Measurements from ENCODE around the gene RAPGEF2. TPM values are rescaled to one million over a fixed set of nuclear protein-coding genes. Genes with fewer than 3 reads are reported as not detected.
A peak's percentile ranks its signal among the peaks of the same experiment; 100 is the strongest.

Gene RAPGEF2
- total RNA-seq, 1 donor: 50.3 TPM

DNA sequence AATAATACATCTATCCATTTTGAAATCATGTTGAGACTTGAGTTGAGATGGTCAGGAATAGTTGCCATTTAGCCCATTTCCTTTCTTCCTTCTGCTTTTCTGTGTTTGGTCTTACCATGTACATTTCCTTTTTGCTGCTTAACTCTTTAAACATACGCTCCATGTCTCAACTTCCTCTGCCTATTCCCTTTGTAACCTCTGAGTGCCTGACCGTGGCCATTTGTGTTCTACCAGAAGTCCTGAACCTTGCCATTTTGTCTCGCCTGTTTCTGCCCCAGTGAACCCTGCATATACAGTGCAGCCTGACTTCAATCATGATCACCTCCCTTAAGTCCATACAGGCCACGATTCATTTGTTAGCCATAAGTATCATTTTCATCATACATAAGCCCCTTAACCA, 169.0 kb downstream of the RAPGEF2 start:
- Histone ChIP-seq H3K4me3 (ENCODE audit: insufficient read depth, low read length) (no peak overlapping the region), H3K79me2 (ENCODE audit: insufficient read depth, low read length) (peaks cover 3% of the 10 kb centered on the region), H3K4me2 (ENCODE audit: insufficient read depth, low read length) (no peak overlapping the region), H3K27ac (ENCODE audit: low read depth, low read length) (no peak overlapping the region), H3K4me1 (ENCODE audit: insufficient read depth, low read length) (peaks cover 35% of the 10 kb centered on the region), H2AFZ (ENCODE audit: low read length) (no peak overlapping the region), H3K9me3 (ENCODE audit: low read depth, low read length) (no peaks in the 10 kb centered on the region), H4K20me1 (ENCODE audit: insufficient read depth, low read length) (no peaks in the 10 kb centered on the region), H3K36me3 (ENCODE audit: insufficient read depth, low read length) (no peaks in the 10 kb centered on the region), H3K27me3 (ENCODE audit: insufficient read depth, low read length) (no peaks in the 10 kb centered on the region)
- no peak for DNase-seq (ENCODE audit: insufficient read length, low spot score, missing footprints)
- TF ChIP-seq, protein P1, sequence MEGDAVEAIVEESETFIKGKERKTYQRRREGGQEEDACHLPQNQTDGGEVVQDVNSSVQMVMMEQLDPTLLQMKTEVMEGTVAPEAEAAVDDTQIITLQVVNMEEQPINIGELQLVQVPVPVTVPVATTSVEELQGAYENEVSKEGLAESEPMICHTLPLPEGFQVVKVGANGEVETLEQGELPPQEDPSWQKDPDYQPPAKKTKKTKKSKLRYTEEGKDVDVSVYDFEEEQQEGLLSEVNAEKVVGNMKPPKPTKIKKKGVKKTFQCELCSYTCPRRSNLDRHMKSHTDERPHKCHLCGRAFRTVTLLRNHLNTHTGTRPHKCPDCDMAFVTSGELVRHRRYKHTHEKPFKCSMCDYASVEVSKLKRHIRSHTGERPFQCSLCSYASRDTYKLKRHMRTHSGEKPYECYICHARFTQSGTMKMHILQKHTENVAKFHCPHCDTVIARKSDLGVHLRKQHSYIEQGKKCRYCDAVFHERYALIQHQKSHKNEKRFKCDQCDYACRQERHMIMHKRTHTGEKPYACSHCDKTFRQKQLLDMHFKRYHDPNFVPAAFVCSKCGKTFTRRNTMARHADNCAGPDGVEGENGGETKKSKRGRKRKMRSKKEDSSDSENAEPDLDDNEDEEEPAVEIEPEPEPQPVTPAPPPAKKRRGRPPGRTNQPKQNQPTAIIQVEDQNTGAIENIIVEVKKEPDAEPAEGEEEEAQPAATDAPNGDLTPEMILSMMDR (IDR thresholded peaks at IDR 0.05; ENCODE audit: extremely low read depth, low read depth, low read length): no peak

DNA sequence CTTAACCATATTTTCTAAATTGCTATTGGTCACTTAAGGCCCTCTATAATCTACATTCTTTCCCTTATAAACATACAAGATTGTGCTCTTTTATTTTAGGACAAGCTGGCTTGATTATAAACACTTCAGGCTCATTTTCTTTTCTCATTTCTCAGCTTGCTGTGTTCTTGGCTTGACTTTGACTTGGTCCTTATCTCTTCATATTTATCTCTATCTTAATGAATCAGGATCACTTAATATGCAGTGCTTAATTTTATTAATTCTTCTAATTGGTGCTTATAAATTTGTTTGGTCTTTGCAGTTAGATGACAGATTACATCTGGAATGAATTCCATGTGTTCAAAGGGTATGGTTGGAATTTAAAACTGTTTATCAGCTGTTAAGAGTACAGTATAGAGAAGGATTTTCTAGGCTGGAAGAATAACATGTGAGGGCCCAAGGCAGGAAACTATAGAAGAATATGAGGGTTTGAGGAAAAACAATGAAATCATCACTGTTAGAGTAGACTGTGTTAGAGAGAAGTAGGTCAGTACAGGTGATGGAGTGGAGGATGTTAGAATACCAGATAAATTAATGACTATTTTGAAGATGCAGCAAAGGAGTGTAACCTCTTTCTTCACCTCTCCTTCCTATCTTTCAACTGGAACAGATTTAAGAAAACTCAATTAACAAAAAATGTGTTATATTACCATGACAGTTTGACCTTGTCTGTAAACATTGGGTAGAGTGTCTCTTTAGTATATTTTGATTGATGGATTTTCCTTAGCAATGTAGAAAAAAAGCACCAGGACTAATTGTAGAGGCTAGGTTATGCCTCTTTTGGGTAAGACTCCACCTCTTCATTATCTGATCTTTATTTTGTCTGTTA, 169.6 kb downstream of the RAPGEF2 start:
- Histone ChIP-seq H3K36me3 (ENCODE audit: insufficient read depth, low read length) (no peaks in the 10 kb centered on the region), H3K4me2 (ENCODE audit: insufficient read depth, low read length) (no peak overlapping the region), H3K27ac (ENCODE audit: low read depth, low read length) (no peak overlapping the region), H3K79me2 (ENCODE audit: insufficient read depth, low read length) (peaks cover 3% of the 10 kb centered on the region), H3K9me3 (ENCODE audit: low read depth, low read length) (no peaks in the 10 kb centered on the region), H3K27me3 (ENCODE audit: insufficient read depth, low read length) (no peaks in the 10 kb centered on the region), H4K20me1 (ENCODE audit: insufficient read depth, low read length) (no peaks in the 10 kb centered on the region), H3K4me1 (ENCODE audit: insufficient read depth, low read length) (peaks cover 29% of the 10 kb centered on the region), H3K4me3 (ENCODE audit: insufficient read depth, low read length) (no peak overlapping the region), H2AFZ (ENCODE audit: low read length) (no peak overlapping the region)
- TF ChIP-seq, protein P1 (IDR thresholded peaks at IDR 0.05; ENCODE audit: extremely low read depth, low read depth, low read length): no peak
- peak; percentile 65 for DNase-seq (ENCODE audit: insufficient read length, low spot score, missing footprints)

DNA sequence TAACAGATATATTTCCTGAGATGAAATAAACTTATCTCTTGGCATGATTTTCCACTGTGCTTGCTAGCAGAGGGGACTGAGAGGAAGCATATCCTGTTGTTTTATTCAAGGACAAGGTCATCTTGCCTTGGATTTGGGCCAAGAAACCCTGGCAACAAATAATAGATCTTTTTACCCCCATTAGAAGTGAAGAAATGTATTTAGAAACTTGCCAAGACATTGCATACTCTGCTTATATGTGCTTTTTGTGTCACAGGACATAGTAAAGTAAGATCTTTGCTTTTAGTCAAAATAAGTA, 170.2 kb downstream of the RAPGEF2 start:
- Histone ChIP-seq H4K20me1 (ENCODE audit: insufficient read depth, low read length) (no peaks in the 10 kb centered on the region), H3K4me3 (ENCODE audit: insufficient read depth, low read length) (no peak overlapping the region), H3K4me1 (ENCODE audit: insufficient read depth, low read length) (peaks cover 27% of the 10 kb centered on the region), H3K9me3 (ENCODE audit: low read depth, low read length) (no peaks in the 10 kb centered on the region), H3K36me3 (ENCODE audit: insufficient read depth, low read length) (no peaks in the 10 kb centered on the region), H3K4me2 (ENCODE audit: insufficient read depth, low read length) (no peak overlapping the region), H3K27ac (ENCODE audit: low read depth, low read length) (no peak overlapping the region), H2AFZ (ENCODE audit: low read length) (no peak overlapping the region), H3K27me3 (ENCODE audit: insufficient read depth, low read length) (no peaks in the 10 kb centered on the region), H3K79me2 (ENCODE audit: insufficient read depth, low read length) (peaks cover 3% of the 10 kb centered on the region)
- DNase-seq (ENCODE audit: insufficient read length, low spot score, missing footprints): no peak
- TF ChIP-seq, protein P1 (IDR thresholded peaks at IDR 0.05; ENCODE audit: extremely low read depth, low read depth, low read length): no peak

DNA sequence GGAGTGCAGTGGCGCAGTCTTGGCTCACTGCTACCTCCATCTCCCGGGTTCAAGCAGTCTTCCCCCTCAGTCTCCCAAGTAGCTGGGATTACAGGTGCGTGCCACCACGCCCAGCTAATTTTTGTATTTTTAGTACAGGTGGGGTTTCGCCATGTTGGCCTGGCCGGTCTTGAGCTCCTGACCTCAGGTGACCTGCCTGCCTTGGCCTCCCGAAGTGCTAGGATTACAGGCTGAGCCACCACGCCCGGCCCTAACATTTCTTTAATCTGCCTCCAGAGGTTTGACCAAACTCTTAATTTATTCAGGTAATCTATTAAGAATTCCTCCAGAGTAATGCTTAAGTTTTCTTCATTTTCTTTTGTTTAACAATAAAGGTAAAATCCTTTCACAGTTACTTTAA, 171.0 kb downstream of the RAPGEF2 start:
- H3K79me2 ChIP-seq (ENCODE audit: insufficient read depth, low read length): peaks cover 3% of the 10 kb centered on the region
- no peaks in the 10 kb centered on the region for H3K27me3 ChIP-seq (ENCODE audit: insufficient read depth, low read length)
- no peaks in the 10 kb centered on the region for H4K20me1 ChIP-seq (ENCODE audit: insufficient read depth, low read length)
- DNase-seq (ENCODE audit: insufficient read length, low spot score, missing footprints): no peak
- no peak overlapping the region for H3K4me2 ChIP-seq (ENCODE audit: insufficient read depth, low read length)
- H3K4me3 ChIP-seq (ENCODE audit: insufficient read depth, low read length): no peak overlapping the region
- no peak overlapping the region for H2AFZ ChIP-seq (ENCODE audit: low read length)
- H3K36me3 ChIP-seq (ENCODE audit: insufficient read depth, low read length): no peaks in the 10 kb centered on the region
- no peak overlapping the region for H3K27ac ChIP-seq (ENCODE audit: low read depth, low read length)
- H3K4me1 ChIP-seq (ENCODE audit: insufficient read depth, low read length): peaks cover 21% of the 10 kb centered on the region
- TF ChIP-seq, protein P1 (IDR thresholded peaks at IDR 0.05; ENCODE audit: extremely low read depth, low read depth, low read length): no peak
- no peaks in the 10 kb centered on the region for H3K9me3 ChIP-seq (ENCODE audit: low read depth, low read length)

Measured in osteoblast (primary cell).